ENCODE measurements around the gene TMEM63B. TPM values are rescaled to one million over a fixed set of nuclear protein-coding genes. Genes with fewer than 3 reads are reported as not detected.
"Not testable (repeated sequence)": the region's sequence is repeated elsewhere in the genome, so short reads cannot be mapped to it uniquely, and the experiment has no call there.

Gene TMEM63B
- total RNA-seq, 1 donor from 2014 or later, result 71.8 TPM

DNA sequence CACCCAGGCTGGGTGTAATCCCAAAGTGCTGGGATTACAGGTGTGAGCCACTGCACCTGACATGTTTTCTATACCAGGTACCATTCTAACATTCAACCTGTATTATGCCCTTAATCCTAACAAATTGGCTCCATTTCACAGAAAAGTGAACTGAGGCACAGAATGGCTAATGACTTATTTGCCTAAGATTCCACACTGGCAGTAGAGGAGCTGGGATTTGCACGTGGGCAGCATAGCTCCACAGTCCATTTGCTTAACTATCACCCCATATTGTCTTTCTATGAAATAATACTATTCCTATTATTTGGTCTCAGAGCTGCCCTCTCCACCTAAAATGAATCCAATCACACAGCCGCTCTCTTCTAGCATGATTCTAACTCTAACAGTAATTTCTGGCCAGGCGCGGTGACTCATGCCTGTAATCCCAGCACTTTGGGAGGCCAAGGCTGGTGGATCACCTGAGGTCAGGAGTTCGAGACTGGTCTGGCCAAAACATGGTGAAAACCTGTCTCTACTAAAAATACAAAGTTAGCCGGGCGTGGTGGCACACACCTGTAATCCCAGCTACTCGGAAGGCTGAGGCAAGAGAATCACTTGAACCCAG lies 66.1 kb downstream of the TMEM63B start:
- DNase-seq (ENCODE audit: low spot score), result no peak

- DNase-seq (ENCODE audit: low spot score), result no peak
These were observed 67.0 kb downstream of the TMEM63B start for GRCh38 chr6:44194326-44194725.

DNA sequence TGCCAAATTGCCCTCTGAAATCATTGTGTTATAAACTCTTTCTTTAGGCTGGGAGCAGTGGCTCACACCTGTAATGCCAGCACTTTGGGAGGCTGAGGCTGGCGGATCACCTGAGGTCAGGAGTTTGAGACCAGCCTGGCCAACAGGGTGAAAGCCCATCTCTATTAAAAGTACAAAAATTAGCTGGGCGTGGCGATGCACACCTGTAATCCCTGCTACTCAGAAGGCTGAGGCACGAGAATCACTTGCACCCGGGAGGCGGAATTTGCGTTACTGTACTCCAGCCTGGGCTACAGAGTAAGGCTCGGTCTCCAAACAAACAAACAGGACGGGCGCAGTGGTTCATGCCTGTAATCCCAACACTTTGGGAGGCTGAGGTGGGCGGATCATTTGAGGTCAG lies 69.0 kb downstream of the TMEM63B start:
- DNase-seq (ENCODE audit: low spot score), result not testable (repeated sequence)

- DNase-seq (ENCODE audit: low spot score), result no peak
These were observed 71.3 kb downstream of the TMEM63B start for GRCh38 chr6:44198684-44199083.

DNA sequence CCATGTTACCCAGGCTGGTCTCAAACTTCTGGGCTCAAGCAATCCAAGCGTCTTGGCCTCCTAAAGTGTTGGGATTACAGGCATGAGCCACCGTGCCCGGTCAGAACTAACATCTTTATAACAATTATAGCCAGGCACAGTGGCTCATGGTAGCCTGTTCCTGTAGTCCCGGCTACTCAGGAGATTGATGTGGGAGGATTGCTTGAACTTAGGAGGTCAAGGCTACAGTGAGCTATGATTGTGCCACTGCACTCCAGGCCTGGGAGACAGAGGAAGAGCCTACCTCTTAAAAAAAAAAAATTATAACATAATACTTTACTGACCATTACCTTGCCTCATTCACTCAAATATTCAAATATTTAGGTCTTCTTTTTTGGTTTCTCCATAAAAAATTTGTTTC lies 72.5 kb downstream of the TMEM63B start:
- no peak for DNase-seq (ENCODE audit: low spot score)

- DNase-seq (ENCODE audit: low spot score), result no peak
These were observed 73.8 kb downstream of the TMEM63B start for GRCh38 chr6:44201200-44201599.

GRCh38 chr6:44201638-44202303 lies 74.4 kb downstream of the TMEM63B start:
- no peak for DNase-seq (ENCODE audit: low spot score)

- no peak for DNase-seq (ENCODE audit: low spot score)
These were observed 75.1 kb downstream of the TMEM63B start for GRCh38 chr6:44202332-44202971.

- no peak for DNase-seq (ENCODE audit: low spot score)
These were observed 75.8 kb downstream of the TMEM63B start for GRCh38 chr6:44202972-44203750.

DNA sequence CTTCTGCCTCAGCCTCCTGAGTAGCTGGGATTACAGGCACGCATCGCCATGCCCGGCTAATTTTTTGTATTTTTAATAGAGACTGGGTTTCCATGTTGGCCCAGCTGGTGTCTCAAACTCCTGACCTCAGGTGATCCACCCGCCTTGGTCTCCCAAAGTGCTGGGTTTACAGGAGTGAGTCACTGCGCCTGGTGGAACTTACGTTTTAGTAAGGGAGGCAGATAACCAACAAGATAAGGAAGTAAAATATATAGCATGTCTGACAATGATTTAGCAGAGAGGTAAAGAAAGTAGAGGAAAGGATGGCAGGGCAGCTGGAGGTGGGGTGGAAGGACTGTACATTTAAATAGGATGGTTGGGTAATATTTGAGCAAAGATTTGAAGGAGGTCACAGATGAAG lies 76.6 kb downstream of the TMEM63B start:
- no peak for DNase-seq (ENCODE audit: low spot score)

Other genes with a start within 250 kb of the TMEM63B start
- 30.7 TPM for gene MRPL14, start 102 bp upstream of the TMEM63B start, total RNA-seq
- gene CAPN11, start 31.3 kb downstream of the TMEM63B start, total RNA-seq, result 0.95 TPM
- gene MYMX, start 89.4 kb downstream of the TMEM63B start, total RNA-seq, result 0.26 TPM
- gene SLC29A1, start 96.0 kb downstream of the TMEM63B start, total RNA-seq, result 66.1 TPM
- gene HSP90AB1, start 119.5 kb downstream of the TMEM63B start, total RNA-seq, result 893 TPM
- 50.8 TPM for gene SLC35B2, start 130.0 kb downstream of the TMEM63B start, total RNA-seq
- gene NFKBIE, start 138.0 kb downstream of the TMEM63B start, total RNA-seq, result 10.9 TPM
- gene TMEM151B, start 142.9 kb downstream of the TMEM63B start, total RNA-seq, result 0.12 TPM
- gene AARS2, start 185.8 kb downstream of the TMEM63B start, total RNA-seq, result 28.6 TPM
- not detected for gene SPATS1, start 215.1 kb downstream of the TMEM63B start, total RNA-seq